WERI-Rb-1 (cell line): ENCODE measurements around the gene DGKI.

Experiments
- DNase-seq: peaks from one replicate; pipeline ENCODE4 v3.0.0-alpha.2; 2020
- H3K27ac ChIP-seq: fragments of 250-450 bp; sonication (Bioruptor Pico); 2 replicates; pipeline ENCODE4 v1.5.1; 2020; ENCODE audit warnings: mild to moderate bottlenecking, moderate library complexity
- H3K27me3 ChIP-seq: fragments of 250-450 bp; sonication (Bioruptor Pico); 2 replicates; pipeline ENCODE4 v1.5.1; 2021; ENCODE audit warnings: mild to moderate bottlenecking, low read depth, moderate library complexity; ENCODE audit not compliant: insufficient read depth, severe bottlenecking
- H3K36me3 ChIP-seq: fragments of 250-450 bp; sonication (Bioruptor Pico); 2 replicates; pipeline ENCODE4 v1.5.1; 2020; ENCODE audit warnings: mild to moderate bottlenecking, moderate library complexity
- H3K4me3 ChIP-seq: 2 replicates; pipeline ENCODE4 v1.5.1; 2011; ENCODE audit warnings: low read depth, mild to moderate bottlenecking, control low read depth, low read length
- H3K9me3 ChIP-seq: fragments of 250-450 bp; sonication (Bioruptor Pico); 2 replicates; pipeline ENCODE4 v1.5.1; 2021; ENCODE audit warnings: mild to moderate bottlenecking, moderate library complexity; ENCODE audit not compliant: severe bottlenecking
- TF ChIP-seq, protein P1 (sequence below): IDR thresholded peaks from 2 replicates; pipeline ENCODE4 v1.5.1; 2011; ENCODE audit warnings: low read depth, mild to moderate bottlenecking, control low read depth, inconsistent platforms, low read length

The DGKI gene

DNA sequence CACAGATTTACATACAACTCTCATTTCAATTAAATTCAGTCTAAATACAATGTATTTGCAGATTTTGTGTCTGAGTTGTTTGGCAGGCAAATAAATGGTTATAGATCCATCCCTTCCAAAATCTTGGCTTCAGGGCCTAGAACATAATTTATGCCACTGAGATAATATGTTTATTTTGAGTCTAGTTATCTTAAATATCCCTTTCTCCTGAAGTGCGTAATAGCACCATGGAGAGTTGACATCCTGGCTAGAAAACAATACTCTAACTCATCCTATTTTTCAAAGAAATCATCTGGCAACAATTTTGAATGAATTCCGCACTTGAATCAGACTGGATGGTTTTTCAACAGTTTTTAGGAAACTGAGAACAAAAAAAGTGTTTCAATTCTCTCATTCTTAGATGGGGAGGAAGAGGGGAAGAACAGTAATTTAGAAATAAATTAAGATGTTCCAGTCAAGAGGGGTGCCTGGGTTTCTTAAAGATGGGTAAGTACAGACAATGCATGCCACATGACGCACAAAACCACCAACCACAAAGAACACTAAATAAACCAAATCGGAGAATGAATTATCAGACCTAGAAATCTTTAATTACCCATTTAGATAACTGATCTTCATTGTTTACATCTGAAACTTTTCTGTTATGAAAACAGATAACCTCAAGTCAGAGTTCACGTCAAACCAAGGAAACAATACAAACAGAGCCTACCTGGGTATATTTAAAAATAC, 274.6 kb downstream of the DGKI start:
- Histone ChIP-seq H3K36me3 (no peaks in the 10 kb centered on the region), H3K4me3 (no peak overlapping the region), H3K9me3 (no peaks in the 10 kb centered on the region), H3K27ac (no peak overlapping the region), H3K27me3 (no peaks in the 10 kb centered on the region)
- DNase-seq, result no peak
- TF ChIP-seq, protein P1, sequence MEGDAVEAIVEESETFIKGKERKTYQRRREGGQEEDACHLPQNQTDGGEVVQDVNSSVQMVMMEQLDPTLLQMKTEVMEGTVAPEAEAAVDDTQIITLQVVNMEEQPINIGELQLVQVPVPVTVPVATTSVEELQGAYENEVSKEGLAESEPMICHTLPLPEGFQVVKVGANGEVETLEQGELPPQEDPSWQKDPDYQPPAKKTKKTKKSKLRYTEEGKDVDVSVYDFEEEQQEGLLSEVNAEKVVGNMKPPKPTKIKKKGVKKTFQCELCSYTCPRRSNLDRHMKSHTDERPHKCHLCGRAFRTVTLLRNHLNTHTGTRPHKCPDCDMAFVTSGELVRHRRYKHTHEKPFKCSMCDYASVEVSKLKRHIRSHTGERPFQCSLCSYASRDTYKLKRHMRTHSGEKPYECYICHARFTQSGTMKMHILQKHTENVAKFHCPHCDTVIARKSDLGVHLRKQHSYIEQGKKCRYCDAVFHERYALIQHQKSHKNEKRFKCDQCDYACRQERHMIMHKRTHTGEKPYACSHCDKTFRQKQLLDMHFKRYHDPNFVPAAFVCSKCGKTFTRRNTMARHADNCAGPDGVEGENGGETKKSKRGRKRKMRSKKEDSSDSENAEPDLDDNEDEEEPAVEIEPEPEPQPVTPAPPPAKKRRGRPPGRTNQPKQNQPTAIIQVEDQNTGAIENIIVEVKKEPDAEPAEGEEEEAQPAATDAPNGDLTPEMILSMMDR, result no peak

DNA sequence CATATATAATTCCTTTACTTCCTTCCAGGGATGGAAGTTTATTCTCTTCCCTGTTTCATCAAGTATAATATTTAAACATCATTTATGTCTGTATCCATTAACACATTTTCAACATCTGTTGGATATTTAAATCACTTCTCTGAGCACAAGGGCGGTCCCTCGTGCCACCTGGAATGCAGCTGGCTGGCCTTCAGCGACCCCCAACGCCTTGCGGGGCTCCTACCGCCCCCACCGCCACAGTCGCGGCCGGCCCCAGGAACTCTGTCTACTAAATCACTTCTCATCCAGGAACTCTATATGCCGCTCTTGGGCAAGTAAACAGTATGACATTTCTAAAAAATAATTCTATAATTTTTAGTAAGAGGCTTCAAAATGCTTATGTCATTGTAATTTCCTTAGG, 282.1 kb downstream of the DGKI start:
- Histone ChIP-seq H3K4me3 (no peak overlapping the region), H3K27me3 (no peaks in the 10 kb centered on the region), H3K36me3 (no peaks in the 10 kb centered on the region), H3K27ac (no peak overlapping the region), H3K9me3 (no peaks in the 10 kb centered on the region)
- no peak for DNase-seq
- TF ChIP-seq, protein P1, result no peak

DNA sequence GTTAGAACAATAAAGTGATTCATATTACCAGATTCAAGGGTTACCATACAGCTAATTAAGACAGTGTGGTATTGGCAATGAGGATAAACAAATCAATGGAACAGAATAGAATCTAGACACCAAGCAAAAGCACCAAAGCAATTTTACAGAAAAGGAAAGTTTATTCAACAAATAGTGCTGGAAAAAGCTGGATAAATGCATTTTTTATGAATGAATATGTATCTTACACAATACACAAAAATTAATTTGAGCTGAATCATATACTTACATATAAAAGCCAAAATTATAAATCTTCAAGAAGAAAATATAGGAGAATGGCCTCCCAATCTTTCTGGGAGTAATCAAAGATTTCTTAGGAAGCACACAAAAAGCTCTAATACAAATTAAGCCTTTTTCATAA, 282.8 kb downstream of the DGKI start:
- no peak overlapping the region for H3K4me3 ChIP-seq
- no peaks in the 10 kb centered on the region for H3K36me3 ChIP-seq
- TF ChIP-seq, protein P1, result no peak
- H3K27me3 ChIP-seq, result no peaks in the 10 kb centered on the region
- H3K9me3 ChIP-seq, result no peaks in the 10 kb centered on the region
- H3K27ac ChIP-seq, result no peak overlapping the region
- DNase-seq, result no peak

DNA sequence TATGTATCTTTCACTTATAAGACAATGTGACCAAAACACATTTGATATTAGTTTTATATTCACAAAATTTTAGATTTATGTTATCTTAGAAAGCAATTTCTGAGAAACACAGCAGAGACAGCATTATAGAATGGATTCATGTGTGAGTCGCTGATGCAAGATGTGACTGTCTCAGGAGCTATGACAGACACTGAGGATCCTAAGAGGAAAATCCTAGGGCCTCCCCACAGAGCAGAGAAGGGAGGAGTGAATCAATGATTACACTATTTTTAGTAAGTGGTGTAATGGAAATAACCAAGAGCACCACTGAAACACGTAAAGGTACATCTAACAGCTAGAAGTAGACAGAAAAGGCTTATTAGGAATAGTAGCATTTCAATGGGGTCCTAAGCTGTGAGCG, 299.3 kb downstream of the DGKI start:
- Histone ChIP-seq H3K9me3 (no peaks in the 10 kb centered on the region), H3K4me3 (no peak overlapping the region), H3K27ac (no peak overlapping the region), H3K27me3 (no peaks in the 10 kb centered on the region), H3K36me3 (no peaks in the 10 kb centered on the region)
- DNase-seq, result no peak
- TF ChIP-seq, protein P1, result no peak

DNA sequence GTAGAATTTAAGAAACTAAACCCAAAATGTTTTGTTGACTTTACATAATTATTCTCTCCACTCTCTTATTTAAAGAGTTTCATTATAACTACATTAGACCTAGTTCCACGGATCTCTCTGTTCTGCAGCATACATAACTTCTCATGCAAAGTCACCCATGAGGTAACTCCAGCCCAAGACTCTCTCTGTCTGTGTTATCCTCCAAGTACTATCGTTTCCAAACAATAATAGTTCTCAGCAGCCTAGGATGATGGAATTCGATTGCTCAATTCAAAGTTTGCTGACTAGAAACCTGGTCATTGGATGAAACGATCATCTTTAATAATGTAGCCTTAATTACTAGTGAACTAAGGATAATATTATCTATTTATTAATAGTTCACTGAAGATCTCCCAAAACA, 300.1 kb downstream of the DGKI start:
- TF ChIP-seq, protein P1, result no peak
- no peaks in the 10 kb centered on the region for H3K36me3 ChIP-seq
- no peaks in the 10 kb centered on the region for H3K27me3 ChIP-seq
- DNase-seq, result no peak
- no peak overlapping the region for H3K4me3 ChIP-seq
- H3K9me3 ChIP-seq, result no peaks in the 10 kb centered on the region
- H3K27ac ChIP-seq, result no peak overlapping the region

DNA sequence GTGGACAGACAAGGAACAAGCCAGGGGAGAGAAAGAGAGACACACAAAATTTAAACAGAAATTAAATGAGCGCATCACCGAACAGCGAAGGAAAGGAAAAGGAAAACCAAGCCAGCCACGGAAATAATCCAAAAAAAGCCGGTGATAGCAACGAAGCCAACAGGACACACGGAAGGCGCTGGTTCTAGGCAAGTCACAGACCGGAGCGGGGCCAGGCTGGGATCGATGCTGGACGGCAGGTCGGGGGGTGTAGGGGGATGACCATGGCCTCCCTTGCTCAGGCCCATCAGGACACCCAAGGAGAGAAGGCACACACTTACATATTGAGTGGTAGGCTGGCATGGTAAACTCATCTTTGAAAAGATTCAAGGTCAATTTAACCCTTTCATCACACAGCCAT, 300.8 kb downstream of the DGKI start:
- no peaks in the 10 kb centered on the region for H3K36me3 ChIP-seq
- no peak for DNase-seq

More for the DNA sequence above, 300.8 kb downstream of the DGKI start:
- H3K27ac ChIP-seq, result no peak overlapping the region
- TF ChIP-seq, protein P1, result no peak
- no peak overlapping the region for H3K4me3 ChIP-seq
- no peaks in the 10 kb centered on the region for H3K27me3 ChIP-seq
- H3K9me3 ChIP-seq, result no peaks in the 10 kb centered on the region
